MM.1S (cell line): Measurements from ENCODE around the gene RNF220.
A peak's percentile ranks its signal among the peaks of the same experiment; 100 is the strongest.

Experiments
- DNase-seq: peaks from one replicate; pipeline ENCODE4 v3.0.0-alpha.2; 2015
- H2AFZ ChIP-seq: fragments of 300-600 bp; sonication (generic); 2 replicates; pipeline ENCODE4 v1.6.0; 2016; ENCODE audit warnings: antibody characterized with exemption, low read length
- H3F3A ChIP-seq: fragments of 300-600 bp; sonication (generic); 2 replicates; pipeline ENCODE4 v1.6.1; 2016; ENCODE audit warnings: mild to moderate bottlenecking, antibody characterized with exemption, low read length, moderate library complexity, mixed read lengths; ENCODE audit not compliant: insufficient read depth
- H3K27ac ChIP-seq: fragments of 300-600 bp; sonication (generic); 2 replicates; pipeline ENCODE4 v1.5.1; 2016; ENCODE audit warnings: mild to moderate bottlenecking, low read length
- H3K27me3 ChIP-seq: fragments of 300-600 bp; sonication (generic); replicated peaks from 2 replicates; pipeline ENCODE4 v1.6.0; 2016; ENCODE audit warnings: low read length; ENCODE audit not compliant: insufficient read depth
- H3K36me3 ChIP-seq: fragments of 300-600 bp; sonication (generic); replicated peaks from 2 replicates; pipeline ENCODE4 v1.6.1; 2016; ENCODE audit warnings: mild to moderate bottlenecking, low read length, mixed read lengths; ENCODE audit not compliant: insufficient read depth
- H3K4me1 ChIP-seq: fragments of 300-600 bp; sonication (generic); 2 replicates; pipeline ENCODE4 v1.6.1; 2016; ENCODE audit warnings: low read length, mixed read lengths
- H3K4me2 ChIP-seq: fragments of 300-600 bp; sonication (generic); 2 replicates; pipeline ENCODE4 v1.6.0; 2016; ENCODE audit warnings: low read depth, low read length
- H3K4me3 ChIP-seq: fragments of 300-600 bp; sonication (generic); 2 replicates; pipeline ENCODE4 v1.5.1; 2016; ENCODE audit warnings: low read length, mixed read lengths
- H3K79me2 ChIP-seq: fragments of 300-600 bp; sonication (generic); 2 replicates; pipeline ENCODE4 v1.6.1; 2016; ENCODE audit warnings: mixed run types, low read length, mixed read lengths
- H3K9ac ChIP-seq: fragments of 300-600 bp; sonication (generic); 2 replicates; pipeline ENCODE4 v1.6.1; 2016; ENCODE audit warnings: low read length, mixed read lengths
- H3K9me2 ChIP-seq: fragments of 300-600 bp; sonication (generic); replicated peaks from 2 replicates; pipeline ENCODE4 v1.6.1; 2016; ENCODE audit warnings: mild to moderate bottlenecking, low read length, mixed read lengths; ENCODE audit not compliant: insufficient read depth
- H3K9me3 ChIP-seq: fragments of 300-600 bp; sonication (generic); replicated peaks from 2 replicates; pipeline ENCODE4 v1.6.1; 2016; ENCODE audit warnings: mild to moderate bottlenecking, low read length, mixed read lengths; ENCODE audit not compliant: insufficient read depth
- H4K20me1 ChIP-seq: fragments of 300-600 bp; sonication (generic); 2 replicates; pipeline ENCODE4 v1.6.1; 2016; ENCODE audit warnings: mild to moderate bottlenecking, low read length, moderate library complexity, mixed read lengths; ENCODE audit not compliant: insufficient read depth
- CTCF ChIP-seq: fragments of 300-600 bp; sonication (generic); IDR thresholded peaks from 2 replicates; pipeline ENCODE4 v1.5.1; 2016; ENCODE audit warnings: antibody characterized with exemption, low read length, mixed read lengths
- EZH2 ChIP-seq: fragments of 300-600 bp; sonication (generic); optimal IDR thresholded peaks from 2 replicates; pipeline ENCODE3; 2017; ENCODE audit warnings: low read depth, mild to moderate bottlenecking, antibody characterized with exemption, low read length, mixed read lengths
- EZH2phosphoT487 ChIP-seq: fragments of 300-600 bp; sonication (generic); IDR thresholded peaks from 2 replicates; pipeline ENCODE4 v1.6.1; 2018; ENCODE audit warnings: antibody characterized with exemption, low read length

Gene RNF220

DNA sequence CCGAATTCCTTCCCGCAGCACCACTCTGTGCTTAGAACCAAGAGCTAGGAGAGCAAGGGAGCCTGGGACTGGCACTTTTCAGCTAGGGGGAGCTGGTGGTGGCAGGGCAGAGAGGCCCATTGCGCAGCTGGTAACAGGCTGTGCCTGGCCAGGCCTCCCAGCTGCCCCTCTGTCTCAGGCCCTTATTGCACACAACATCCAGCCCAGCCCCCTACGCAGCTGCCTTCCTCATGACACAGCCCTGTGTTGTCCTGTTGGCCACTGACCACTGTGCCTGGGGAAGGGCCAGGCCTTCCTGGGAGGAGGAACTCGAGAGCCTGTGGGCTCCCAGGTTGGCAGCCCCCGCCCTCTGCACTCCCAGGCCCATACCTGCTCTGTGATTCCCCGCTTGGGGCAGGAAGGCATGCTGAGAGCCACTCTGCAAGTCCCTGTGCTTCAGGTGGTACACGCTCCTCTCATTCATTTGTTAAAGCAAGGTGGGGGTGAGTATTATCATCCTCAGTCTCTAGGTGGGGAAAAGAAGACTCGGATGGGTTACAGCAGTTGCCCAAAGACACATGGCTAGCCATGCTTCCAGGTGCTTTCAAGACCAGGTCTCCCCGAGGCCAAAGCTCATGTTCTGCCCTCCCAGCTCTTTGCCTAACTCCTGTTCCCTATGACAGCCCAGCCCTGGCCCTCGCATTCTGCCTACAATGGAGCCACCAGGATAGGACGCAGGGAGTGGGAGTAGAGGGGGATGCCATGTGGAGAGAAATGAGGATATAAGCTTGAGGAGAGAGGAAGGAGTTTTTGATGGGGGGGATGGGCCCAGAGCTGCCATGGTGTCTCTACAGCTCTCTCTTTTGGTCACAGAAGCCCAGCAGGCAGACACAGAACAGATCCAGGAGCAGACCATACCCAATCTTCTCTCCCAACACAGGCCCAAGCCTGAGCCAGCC is 187.4 kb downstream of the RNF220 start:
- no peaks in the 10 kb centered on the region for H3K36me3 ChIP-seq
- no peak overlapping the region for H3K27ac ChIP-seq
- no peaks in the 10 kb centered on the region for H3K4me1 ChIP-seq
- H3K9me3 ChIP-seq: no peaks in the 10 kb centered on the region
- no peak overlapping the region for H2AFZ ChIP-seq
- H3F3A ChIP-seq: no peaks in the 10 kb centered on the region
- no peaks in the 10 kb centered on the region for H3K9me2 ChIP-seq
- H4K20me1 ChIP-seq: no peaks in the 10 kb centered on the region
- H3K4me3 ChIP-seq: no peak overlapping the region
- TF ChIP-seq CTCF: no peak
- no peak for TF ChIP-seq EZH2phosphoT487
- no peak for TF ChIP-seq EZH2
- no peaks in the 10 kb centered on the region for H3K79me2 ChIP-seq
- H3K4me2 ChIP-seq: no peak overlapping the region
- no peaks in the 10 kb centered on the region for H3K27me3 ChIP-seq
- H3K9ac ChIP-seq: no peak overlapping the region
- no peak for DNase-seq

- Histone ChIP-seq H3K9me2 (no peaks in the 10 kb centered on the region), H3K79me2 (no peaks in the 10 kb centered on the region), H3K9me3 (no peaks in the 10 kb centered on the region), H4K20me1 (no peaks in the 10 kb centered on the region), H3K4me2 (no peak overlapping the region), H3K4me3 (no peak overlapping the region), H3F3A (no peaks in the 10 kb centered on the region), H3K27ac (no peak overlapping the region), H3K9ac (no peak overlapping the region), H2AFZ (no peak overlapping the region), H3K4me1 (no peaks in the 10 kb centered on the region), H3K27me3 (0 out of 2 replicates have a peak, but pooled peaks cover 6% of the 10 kb centered on the region), H3K36me3 (no peaks in the 10 kb centered on the region)
- no peak for TF ChIP-seq EZH2
- no peak for TF ChIP-seq CTCF
- no peak for TF ChIP-seq EZH2phosphoT487
- no peak for DNase-seq
These were observed 189.3 kb downstream of the RNF220 start for GRCh38 chr1:44594353-44594752.

- Histone ChIP-seq H3K79me2 (no peaks in the 10 kb centered on the region), H3K4me2 (peak overlapping the region; percentile 19; the same call in 1 of the 2 replicates), H3K36me3 (no peaks in the 10 kb centered on the region), H3K9me2 (no peaks in the 10 kb centered on the region), H4K20me1 (no peaks in the 10 kb centered on the region), H3K4me3 (no peak overlapping the region), H3K27me3 (0 out of 2 replicates have a peak, but pooled peaks cover 11% of the 10 kb centered on the region), H3K9me3 (no peaks in the 10 kb centered on the region), H3K9ac (no peak overlapping the region), H2AFZ (peak overlapping the region; percentile 21; the same call in 1 of the 2 replicates), H3K4me1 (no peaks in the 10 kb centered on the region), H3K27ac (no peak overlapping the region), H3F3A (no peaks in the 10 kb centered on the region)
- TF ChIP-seq CTCF (peak; percentile 96), EZH2phosphoT487 (no peak), EZH2 (no peak)
- DNase-seq: peak; percentile 59
These were observed 190.0 kb downstream of the RNF220 start for GRCh38 chr1:44594871-44595735.
